Progenitor cell of endocrine pancreas (in vitro differentiated cells): ENCODE data around the gene HBA2. TPM values are rescaled to one million over a fixed set of nuclear protein-coding genes. Genes with fewer than 3 reads are reported as not detected.
"Not testable (repeated sequence)": the region's sequence is repeated elsewhere in the genome, so short reads cannot be mapped to it uniquely, and the experiment has no call there.

Source experiments
- DNase-seq: peaks from one replicate; pipeline ENCODE4 v3.0.0; 2021; ENCODE audit warnings: low spot score; ENCODE audit not compliant: unreplicated experiment
- H3K27ac Mint-ChIP-seq: 2 replicates; pipeline ENCODE4 v1.8.0; 2021; ENCODE audit warnings: mild to moderate bottlenecking, moderate library complexity, mixed read lengths
- H3K27me3 Mint-ChIP-seq: 2 replicates; pipeline ENCODE4 v1.8.0; 2021; ENCODE audit warnings: mixed read lengths
- H3K36me3 Mint-ChIP-seq: 2 replicates; pipeline ENCODE4 v1.8.0; 2022; ENCODE audit warnings: mixed read lengths; ENCODE audit not compliant: insufficient read depth
- H3K4me1 Mint-ChIP-seq: 2 replicates; pipeline ENCODE4 v1.8.0; 2021; ENCODE audit warnings: low read depth, mixed read lengths
- H3K4me3 Mint-ChIP-seq: 2 replicates; pipeline ENCODE4 v1.8.0; 2021; ENCODE audit warnings: low read depth, mild to moderate bottlenecking, moderate library complexity, mixed read lengths
- H3K9me3 Mint-ChIP-seq: 2 replicates; pipeline ENCODE4 v1.8.0; 2021; ENCODE audit warnings: low read depth, mixed read lengths
- CTCF ChIP-seq: fragments of 200-600 bp; sonication (generic); IDR thresholded peaks from one replicate; pipeline ENCODE4 v1.5.0; 2021; ENCODE audit warnings: antibody characterized with exemption, mild to moderate bottlenecking; ENCODE audit not compliant: unreplicated experiment
- total RNA-seq: library from RNA; stranded (reverse); gene quantifications from 2 replicates; pipeline ENCODE4 v1.2.1, GENCODE V29; 2021

HBA2 gene
- total RNA-seq, 1 donor from 2014 or later, result not detected

GRCh38 chr16:173928-174769, 1.5 kb downstream of the HBA2 start:
- not testable (repeated sequence) for H3K4me3 Mint-ChIP-seq, H3K9me3 Mint-ChIP-seq
- H3K27me3 Mint-ChIP-seq, result peaks cover 64% of the 10 kb centered on the region

DNA sequence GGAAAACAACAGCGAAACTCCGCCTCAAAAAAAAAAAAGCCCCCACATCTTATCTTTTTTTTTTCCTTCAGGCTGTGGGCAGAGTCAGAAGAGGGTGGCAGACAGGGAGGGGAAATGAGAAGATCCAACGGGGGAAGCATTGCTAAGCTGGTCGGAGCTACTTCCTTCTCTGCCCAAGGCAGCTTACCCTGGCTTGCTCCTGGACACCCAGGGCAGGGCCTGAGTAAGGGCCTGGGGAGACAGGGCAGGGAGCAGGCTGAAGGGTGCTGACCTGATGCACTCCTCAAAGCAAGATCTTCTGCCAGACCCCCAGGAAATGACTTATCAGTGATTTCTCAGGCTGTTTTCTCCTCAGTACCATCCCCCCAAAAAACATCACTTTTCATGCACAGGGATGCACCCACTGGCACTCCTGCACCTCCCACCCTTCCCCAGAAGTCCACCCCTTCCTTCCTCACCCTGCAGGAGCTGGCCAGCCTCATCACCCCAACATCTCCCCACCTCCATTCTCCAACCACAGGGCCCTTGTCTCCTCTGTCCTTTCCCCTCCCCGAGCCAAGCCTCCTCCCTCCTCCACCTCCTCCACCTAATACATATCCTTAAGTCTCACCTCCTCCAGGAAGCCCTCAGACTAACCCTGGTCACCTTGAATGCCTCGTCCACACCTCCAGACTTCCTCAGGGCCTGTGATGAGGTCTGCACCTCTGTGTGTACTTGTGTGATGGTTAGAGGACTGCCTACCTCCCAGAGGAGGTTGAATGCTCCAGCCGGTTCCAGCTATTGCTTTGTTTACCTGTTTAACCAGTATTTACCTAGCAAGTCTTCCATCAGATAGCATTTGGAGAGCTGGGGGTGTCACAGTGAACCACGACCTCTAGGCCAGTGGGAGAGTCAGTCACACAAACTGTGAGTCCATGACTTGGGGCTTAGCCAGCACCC, 2.6 kb downstream of the HBA2 start:
- no peak for TF ChIP-seq CTCF
- peak overlapping the region; percentile 21 for H3K4me3 Mint-ChIP-seq
- no peak overlapping the region for H3K27ac Mint-ChIP-seq
- no peaks in the 10 kb centered on the region for H3K9me3 Mint-ChIP-seq
- peaks cover 56% of the 10 kb centered on the region for H3K27me3 Mint-ChIP-seq
- peaks cover 4% of the 10 kb centered on the region for H3K4me1 Mint-ChIP-seq
- H3K36me3 Mint-ChIP-seq, result no peaks in the 10 kb centered on the region
- no peak for DNase-seq

More at GRCh38 chr16:173928-174769, 1.5 kb downstream of the HBA2 start:
- not testable (repeated sequence) for H3K36me3 Mint-ChIP-seq, DNase-seq, H3K4me1 Mint-ChIP-seq
- H3K27ac Mint-ChIP-seq, result peak overlapping the region; percentile 6

DNA sequence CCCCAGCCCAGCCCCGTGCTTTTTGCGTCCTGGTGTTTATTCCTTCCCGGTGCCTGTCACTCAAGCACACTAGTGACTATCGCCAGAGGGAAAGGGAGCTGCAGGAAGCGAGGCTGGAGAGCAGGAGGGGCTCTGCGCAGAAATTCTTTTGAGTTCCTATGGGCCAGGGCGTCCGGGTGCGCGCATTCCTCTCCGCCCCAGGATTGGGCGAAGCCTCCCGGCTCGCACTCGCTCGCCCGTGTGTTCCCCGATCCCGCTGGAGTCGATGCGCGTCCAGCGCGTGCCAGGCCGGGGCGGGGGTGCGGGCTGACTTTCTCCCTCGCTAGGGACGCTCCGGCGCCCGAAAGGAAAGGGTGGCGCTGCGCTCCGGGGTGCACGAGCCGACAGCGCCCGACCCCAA, 3.3 kb downstream of the HBA2 start:
- not testable (repeated sequence) for H3K36me3 Mint-ChIP-seq, H3K9me3 Mint-ChIP-seq, H3K27ac Mint-ChIP-seq, H3K4me3 Mint-ChIP-seq, H3K4me1 Mint-ChIP-seq, DNase-seq
- H3K27me3 Mint-ChIP-seq, result peaks cover 49% of the 10 kb centered on the region

DNA sequence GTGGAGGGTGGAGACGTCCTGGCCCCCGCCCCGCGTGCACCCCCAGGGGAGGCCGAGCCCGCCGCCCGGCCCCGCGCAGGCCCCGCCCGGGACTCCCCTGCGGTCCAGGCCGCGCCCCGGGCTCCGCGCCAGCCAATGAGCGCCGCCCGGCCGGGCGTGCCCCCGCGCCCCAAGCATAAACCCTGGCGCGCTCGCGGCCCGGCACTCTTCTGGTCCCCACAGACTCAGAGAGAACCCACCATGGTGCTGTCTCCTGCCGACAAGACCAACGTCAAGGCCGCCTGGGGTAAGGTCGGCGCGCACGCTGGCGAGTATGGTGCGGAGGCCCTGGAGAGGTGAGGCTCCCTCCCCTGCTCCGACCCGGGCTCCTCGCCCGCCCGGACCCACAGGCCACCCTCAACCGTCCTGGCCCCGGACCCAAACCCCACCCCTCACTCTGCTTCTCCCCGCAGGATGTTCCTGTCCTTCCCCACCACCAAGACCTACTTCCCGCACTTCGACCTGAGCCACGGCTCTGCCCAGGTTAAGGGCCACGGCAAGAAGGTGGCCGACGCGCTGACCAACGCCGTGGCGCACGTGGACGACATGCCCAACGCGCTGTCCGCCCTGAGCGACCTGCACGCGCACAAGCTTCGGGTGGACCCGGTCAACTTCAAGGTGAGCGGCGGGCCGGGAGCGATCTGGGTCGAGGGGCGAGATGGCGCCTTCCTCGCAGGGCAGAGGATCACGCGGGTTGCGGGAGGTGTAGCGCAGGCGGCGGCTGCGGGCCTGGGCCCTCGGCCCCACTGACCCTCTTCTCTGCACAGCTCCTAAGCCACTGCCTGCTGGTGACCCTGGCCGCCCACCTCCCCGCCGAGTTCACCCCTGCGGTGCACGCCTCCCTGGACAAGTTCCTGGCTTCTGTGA, 4.1 kb downstream of the HBA2 start, which contains the start of gene HBA1:
Gene HBA1 (plus strand): TSS at position 204 of the 906 bp plus-strand sequence. CDS start 37 bp downstream, at position 241.
- peaks cover 46% of the 10 kb centered on the region for H3K27me3 Mint-ChIP-seq
- DNase-seq, H3K27ac Mint-ChIP-seq, H3K4me1 Mint-ChIP-seq, H3K36me3 Mint-ChIP-seq, H3K9me3 Mint-ChIP-seq, H3K4me3 Mint-ChIP-seq: not testable (repeated sequence)

DNA sequence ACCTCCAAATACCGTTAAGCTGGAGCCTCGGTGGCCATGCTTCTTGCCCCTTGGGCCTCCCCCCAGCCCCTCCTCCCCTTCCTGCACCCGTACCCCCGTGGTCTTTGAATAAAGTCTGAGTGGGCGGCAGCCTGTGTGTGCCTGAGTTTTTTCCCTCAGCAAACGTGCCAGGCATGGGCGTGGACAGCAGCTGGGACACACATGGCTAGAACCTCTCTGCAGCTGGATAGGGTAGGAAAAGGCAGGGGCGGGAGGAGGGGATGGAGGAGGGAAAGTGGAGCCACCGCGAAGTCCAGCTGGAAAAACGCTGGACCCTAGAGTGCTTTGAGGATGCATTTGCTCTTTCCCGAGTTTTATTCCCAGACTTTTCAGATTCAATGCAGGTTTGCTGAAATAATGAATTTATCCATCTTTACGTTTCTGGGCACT, 4.7 kb downstream of the HBA2 start:
- peaks cover 4% of the 10 kb centered on the region for H3K4me1 Mint-ChIP-seq
- H3K4me3 Mint-ChIP-seq, result no peak overlapping the region
- H3K27me3 Mint-ChIP-seq, result peaks cover 43% of the 10 kb centered on the region
- no peaks in the 10 kb centered on the region for H3K36me3 Mint-ChIP-seq
- no peak for TF ChIP-seq CTCF
- H3K9me3 Mint-ChIP-seq, result no peaks in the 10 kb centered on the region
- DNase-seq, result no peak
- no peak overlapping the region for H3K27ac Mint-ChIP-seq

- Mint-ChIP-seq H3K9me3 (no peaks in the 10 kb centered on the region), H3K27ac (no peak overlapping the region), H3K4me3 (no peak overlapping the region), H3K27me3 (peaks cover 43% of the 10 kb centered on the region), H3K4me1 (peaks cover 4% of the 10 kb centered on the region), H3K36me3 (peaks cover 2% of the 10 kb centered on the region)
- DNase-seq, result no peak
- TF ChIP-seq CTCF, result no peak
Measured at GRCh38 chr16:177981-178667, 5.4 kb downstream of the HBA2 start.
